SKM-1 treated with dmso at 0.1 percent for 144 hours (cell line): ENCODE data around the gene PLEKHG1.

Experiments
- DNase-seq: peaks from one replicate; lab custom pipeline; 2025; ENCODE audit not compliant: unreplicated experiment; lab: John Stamatoyannopoulos, UW

PLEKHG1 gene

GRCh38 chr6:150599199-150600009 lies at the start of gene PLEKHG1:
PLEKHG1 (plus strand) TSS chr6:150599885; CDS start chr6:150733682, 133,797 bp downstream.
- DNase-seq, result peak; percentile 18

- no peak for DNase-seq
These were observed 49.4 kb upstream of the PLEKHG1 start for GRCh38 chr6:150550244-150550643.

- DNase-seq, result no peak
These were observed 42.6 kb upstream of the PLEKHG1 start for GRCh38 chr6:150557043-150557599.

GRCh38 chr6:150560004-150560883 lies 39.4 kb upstream of the PLEKHG1 start:
- no peak for DNase-seq

GRCh38 chr6:150560884-150561219 lies 38.8 kb upstream of the PLEKHG1 start:
- DNase-seq, result no peak

- no peak for DNase-seq
These were observed 33.7 kb upstream of the PLEKHG1 start for GRCh38 chr6:150565945-150566344.

GRCh38 chr6:150566486-150566885 lies 33.2 kb upstream of the PLEKHG1 start:
- no peak for DNase-seq

GRCh38 chr6:150567380-150567779 lies 32.3 kb upstream of the PLEKHG1 start:
- no peak for DNase-seq

GRCh38 chr6:150567823-150568383 lies 31.8 kb upstream of the PLEKHG1 start:
- DNase-seq, result no peak

- DNase-seq, result no peak
These were observed 31.1 kb upstream of the PLEKHG1 start for GRCh38 chr6:150568560-150568959.

- DNase-seq, result no peak
These were observed 30.5 kb upstream of the PLEKHG1 start for GRCh38 chr6:150569161-150569560.

GRCh38 chr6:150573041-150573681 lies 26.5 kb upstream of the PLEKHG1 start:
- no peak for DNase-seq

GRCh38 chr6:150575836-150576235 lies 23.8 kb upstream of the PLEKHG1 start:
- DNase-seq, result no peak

GRCh38 chr6:150576651-150577226 lies 22.9 kb upstream of the PLEKHG1 start:
- no peak for DNase-seq

GRCh38 chr6:150579611-150580010 lies 20.1 kb upstream of the PLEKHG1 start:
- DNase-seq, result no peak

GRCh38 chr6:150580489-150580888 lies 19.2 kb upstream of the PLEKHG1 start:
- DNase-seq, result no peak

- DNase-seq, result no peak
These were observed 15.6 kb upstream of the PLEKHG1 start for GRCh38 chr6:150584065-150584464.

GRCh38 chr6:150584596-150584995 lies 15.1 kb upstream of the PLEKHG1 start:
- no peak for DNase-seq

GRCh38 chr6:150586850-150587359 lies 12.8 kb upstream of the PLEKHG1 start:
- DNase-seq, result no peak

GRCh38 chr6:150587637-150588036 lies 12.0 kb upstream of the PLEKHG1 start:
- no peak for DNase-seq
